GM23338 (cell line): ENCODE data around the gene STX16.

Experiments
- CREB1 ChIP-seq: fragments of 250-450 bp; sonication (Bioruptor Pico); IDR thresholded peaks from 2 replicates; pipeline ENCODE4 v1.5.0; 2020; ENCODE audit warnings: low read depth, mild to moderate bottlenecking, moderate library complexity
- EZH2 ChIP-seq: fragments of 200-600 bp; sonication (generic); IDR thresholded peaks from one replicate; pipeline ENCODE4 v1.8.0; 2017; ENCODE audit warnings: antibody characterized with exemption, mild to moderate bottlenecking, low read depth; ENCODE audit not compliant: unreplicated experiment
- EZH2phosphoT487 ChIP-seq: fragments of 200-600 bp; sonication (generic); IDR thresholded peaks from one replicate; pipeline ENCODE4 v1.8.1; 2018; ENCODE audit warnings: antibody characterized with exemption; ENCODE audit not compliant: unreplicated experiment
- JUNB ChIP-seq: IDR thresholded peaks from one replicate; pipeline ENCODE4 v1.6.1; 2016; ENCODE audit warnings: antibody characterized with exemption; ENCODE audit not compliant: unreplicated experiment
- POLR2AphosphoS5 ChIP-seq: IDR thresholded peaks from 2 replicates; pipeline ENCODE4 v1.6.1; 2016; ENCODE audit warnings: antibody characterized with exemption, low read depth
- ZNF331 ChIP-seq: fragments of 250-450 bp; sonication (Bioruptor Pico); IDR thresholded peaks from 2 replicates; pipeline ENCODE4 v1.5.0; 2020; ENCODE audit warnings: low read depth, mild to moderate bottlenecking, moderate library complexity
- TF ChIP-seq, protein P1 (sequence below), 2 experiments: fragments of 200-600 bp in 1 of 2; sonication (generic) in 1 of 2; conservative IDR thresholded peaks; 2 replicates each; pipeline versions ENCODE4 v1.5.1 to v1.6.1; 2016 to 2017; ENCODE audit warnings: antibody characterized with exemption in 2 of 2, low read depth in 2 of 2, mild to moderate bottlenecking in 2 of 2, moderate library complexity in 1 of 2
- TF ChIP-seq, protein P2 (sequence below): IDR thresholded peaks from one replicate; pipeline ENCODE4 v1.6.1; 2018; ENCODE audit warnings: antibody characterized with exemption; ENCODE audit not compliant: unreplicated experiment
- TF ChIP-seq, protein P3 (sequence below): IDR thresholded peaks from 2 replicates; pipeline ENCODE4 v1.6.1; 2016; ENCODE audit warnings: antibody characterized with exemption

DNA sequence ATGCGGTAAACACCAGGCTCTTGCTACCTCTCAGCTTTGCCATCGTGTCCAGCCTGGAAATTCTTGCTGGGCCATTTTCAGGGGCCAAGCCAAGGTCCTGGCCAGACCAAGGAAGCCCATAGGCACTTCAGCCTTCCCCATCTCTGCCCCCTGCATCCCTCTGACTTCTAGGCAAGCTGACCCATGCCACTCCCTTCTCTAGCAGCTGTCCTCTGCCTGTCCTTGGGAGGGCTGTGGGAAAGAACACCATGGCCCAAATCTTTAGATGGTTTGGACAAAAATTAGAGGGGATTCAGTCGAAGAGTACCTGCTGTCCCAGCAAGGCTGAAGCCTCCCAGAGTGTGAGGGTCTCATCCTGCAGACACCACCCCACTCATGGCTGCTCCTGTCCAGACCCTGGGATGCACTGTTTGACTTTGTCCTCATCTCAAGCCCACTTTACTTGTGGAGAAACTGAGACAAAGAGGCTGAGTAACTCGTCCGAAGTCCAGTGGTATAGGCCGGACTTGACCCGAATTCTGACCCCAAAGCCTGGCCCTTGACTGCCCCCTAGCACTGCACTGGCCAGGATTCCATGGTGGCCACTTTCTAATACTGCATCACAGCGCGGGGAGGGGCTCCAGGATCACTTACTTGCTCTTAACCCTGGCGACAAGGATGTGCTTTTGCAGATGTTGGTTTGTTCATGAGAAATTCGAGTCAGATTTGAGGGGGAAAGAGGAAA lies 22.4 kb upstream of the STX16 start:
- TF ChIP-seq, protein P1, sequence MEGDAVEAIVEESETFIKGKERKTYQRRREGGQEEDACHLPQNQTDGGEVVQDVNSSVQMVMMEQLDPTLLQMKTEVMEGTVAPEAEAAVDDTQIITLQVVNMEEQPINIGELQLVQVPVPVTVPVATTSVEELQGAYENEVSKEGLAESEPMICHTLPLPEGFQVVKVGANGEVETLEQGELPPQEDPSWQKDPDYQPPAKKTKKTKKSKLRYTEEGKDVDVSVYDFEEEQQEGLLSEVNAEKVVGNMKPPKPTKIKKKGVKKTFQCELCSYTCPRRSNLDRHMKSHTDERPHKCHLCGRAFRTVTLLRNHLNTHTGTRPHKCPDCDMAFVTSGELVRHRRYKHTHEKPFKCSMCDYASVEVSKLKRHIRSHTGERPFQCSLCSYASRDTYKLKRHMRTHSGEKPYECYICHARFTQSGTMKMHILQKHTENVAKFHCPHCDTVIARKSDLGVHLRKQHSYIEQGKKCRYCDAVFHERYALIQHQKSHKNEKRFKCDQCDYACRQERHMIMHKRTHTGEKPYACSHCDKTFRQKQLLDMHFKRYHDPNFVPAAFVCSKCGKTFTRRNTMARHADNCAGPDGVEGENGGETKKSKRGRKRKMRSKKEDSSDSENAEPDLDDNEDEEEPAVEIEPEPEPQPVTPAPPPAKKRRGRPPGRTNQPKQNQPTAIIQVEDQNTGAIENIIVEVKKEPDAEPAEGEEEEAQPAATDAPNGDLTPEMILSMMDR (conservative IDR thresholded peaks at IDR 0.05; ENCODE audit: low read depth in 2 of 2) = peak; percentile 29 to 51
- TF ChIP-seq EZH2 = no peak
- TF ChIP-seq, protein P2, sequence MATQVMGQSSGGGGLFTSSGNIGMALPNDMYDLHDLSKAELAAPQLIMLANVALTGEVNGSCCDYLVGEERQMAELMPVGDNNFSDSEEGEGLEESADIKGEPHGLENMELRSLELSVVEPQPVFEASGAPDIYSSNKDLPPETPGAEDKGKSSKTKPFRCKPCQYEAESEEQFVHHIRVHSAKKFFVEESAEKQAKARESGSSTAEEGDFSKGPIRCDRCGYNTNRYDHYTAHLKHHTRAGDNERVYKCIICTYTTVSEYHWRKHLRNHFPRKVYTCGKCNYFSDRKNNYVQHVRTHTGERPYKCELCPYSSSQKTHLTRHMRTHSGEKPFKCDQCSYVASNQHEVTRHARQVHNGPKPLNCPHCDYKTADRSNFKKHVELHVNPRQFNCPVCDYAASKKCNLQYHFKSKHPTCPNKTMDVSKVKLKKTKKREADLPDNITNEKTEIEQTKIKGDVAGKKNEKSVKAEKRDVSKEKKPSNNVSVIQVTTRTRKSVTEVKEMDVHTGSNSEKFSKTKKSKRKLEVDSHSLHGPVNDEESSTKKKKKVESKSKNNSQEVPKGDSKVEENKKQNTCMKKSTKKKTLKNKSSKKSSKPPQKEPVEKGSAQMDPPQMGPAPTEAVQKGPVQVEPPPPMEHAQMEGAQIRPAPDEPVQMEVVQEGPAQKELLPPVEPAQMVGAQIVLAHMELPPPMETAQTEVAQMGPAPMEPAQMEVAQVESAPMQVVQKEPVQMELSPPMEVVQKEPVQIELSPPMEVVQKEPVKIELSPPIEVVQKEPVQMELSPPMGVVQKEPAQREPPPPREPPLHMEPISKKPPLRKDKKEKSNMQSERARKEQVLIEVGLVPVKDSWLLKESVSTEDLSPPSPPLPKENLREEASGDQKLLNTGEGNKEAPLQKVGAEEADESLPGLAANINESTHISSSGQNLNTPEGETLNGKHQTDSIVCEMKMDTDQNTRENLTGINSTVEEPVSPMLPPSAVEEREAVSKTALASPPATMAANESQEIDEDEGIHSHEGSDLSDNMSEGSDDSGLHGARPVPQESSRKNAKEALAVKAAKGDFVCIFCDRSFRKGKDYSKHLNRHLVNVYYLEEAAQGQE = no peak
- TF ChIP-seq JUNB = no peak
- TF ChIP-seq CREB1 (CRISPR knock-in tag) = no peak
- no peak for TF ChIP-seq EZH2phosphoT487
- no peak for TF ChIP-seq POLR2AphosphoS5
- TF ChIP-seq ZNF331 (CRISPR knock-in tag) = no peak
- TF ChIP-seq, protein P3, sequence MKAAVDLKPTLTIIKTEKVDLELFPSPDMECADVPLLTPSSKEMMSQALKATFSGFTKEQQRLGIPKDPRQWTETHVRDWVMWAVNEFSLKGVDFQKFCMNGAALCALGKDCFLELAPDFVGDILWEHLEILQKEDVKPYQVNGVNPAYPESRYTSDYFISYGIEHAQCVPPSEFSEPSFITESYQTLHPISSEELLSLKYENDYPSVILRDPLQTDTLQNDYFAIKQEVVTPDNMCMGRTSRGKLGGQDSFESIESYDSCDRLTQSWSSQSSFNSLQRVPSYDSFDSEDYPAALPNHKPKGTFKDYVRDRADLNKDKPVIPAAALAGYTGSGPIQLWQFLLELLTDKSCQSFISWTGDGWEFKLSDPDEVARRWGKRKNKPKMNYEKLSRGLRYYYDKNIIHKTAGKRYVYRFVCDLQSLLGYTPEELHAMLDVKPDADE = no peak
